Measurements from ENCODE around the gene HSFX1.

Gene HSFX1

DNA sequence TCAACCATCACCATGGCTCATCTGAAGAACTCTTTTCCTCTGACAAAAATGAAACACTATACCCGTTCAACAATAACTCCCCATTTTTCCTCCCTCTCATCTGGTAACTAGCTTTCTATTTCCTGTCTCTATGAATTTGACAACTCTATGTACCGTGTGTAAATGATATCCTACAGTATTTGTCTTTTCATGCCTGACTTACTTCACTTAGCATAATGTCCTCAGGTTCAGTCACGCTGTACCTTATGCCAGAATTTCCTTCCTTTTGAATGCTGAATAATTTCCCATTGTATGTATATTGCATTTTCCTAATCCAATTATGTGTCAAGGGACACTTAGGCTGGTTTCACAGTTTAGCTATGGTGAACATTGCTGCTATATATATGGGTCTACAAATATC lies 26.1 kb downstream of the HSFX1 start:
- TF ChIP-seq, protein P1, sequence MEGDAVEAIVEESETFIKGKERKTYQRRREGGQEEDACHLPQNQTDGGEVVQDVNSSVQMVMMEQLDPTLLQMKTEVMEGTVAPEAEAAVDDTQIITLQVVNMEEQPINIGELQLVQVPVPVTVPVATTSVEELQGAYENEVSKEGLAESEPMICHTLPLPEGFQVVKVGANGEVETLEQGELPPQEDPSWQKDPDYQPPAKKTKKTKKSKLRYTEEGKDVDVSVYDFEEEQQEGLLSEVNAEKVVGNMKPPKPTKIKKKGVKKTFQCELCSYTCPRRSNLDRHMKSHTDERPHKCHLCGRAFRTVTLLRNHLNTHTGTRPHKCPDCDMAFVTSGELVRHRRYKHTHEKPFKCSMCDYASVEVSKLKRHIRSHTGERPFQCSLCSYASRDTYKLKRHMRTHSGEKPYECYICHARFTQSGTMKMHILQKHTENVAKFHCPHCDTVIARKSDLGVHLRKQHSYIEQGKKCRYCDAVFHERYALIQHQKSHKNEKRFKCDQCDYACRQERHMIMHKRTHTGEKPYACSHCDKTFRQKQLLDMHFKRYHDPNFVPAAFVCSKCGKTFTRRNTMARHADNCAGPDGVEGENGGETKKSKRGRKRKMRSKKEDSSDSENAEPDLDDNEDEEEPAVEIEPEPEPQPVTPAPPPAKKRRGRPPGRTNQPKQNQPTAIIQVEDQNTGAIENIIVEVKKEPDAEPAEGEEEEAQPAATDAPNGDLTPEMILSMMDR (IDR thresholded peaks at IDR 0.05; ENCODE audit: insufficient read depth, low read length, missing control alignments), result no peak
- no peak overlapping the region for H3K4me3 ChIP-seq (ENCODE audit: low read depth, low read length)
- CTCF ChIA-PET, result no interaction called here
- POLR2A ChIA-PET, result no interaction called here
- no peak for DNase-seq (ENCODE audit: low read depth, low spot score)

- TF ChIP-seq, protein P1 (IDR thresholded peaks at IDR 0.05; ENCODE audit: insufficient read depth, low read length, missing control alignments), result no peak
- POLR2A ChIA-PET, result no interaction called here
- no peak for DNase-seq (ENCODE audit: low read depth, low spot score)
- CTCF ChIA-PET, result no interaction called here
- H3K4me3 ChIP-seq (ENCODE audit: low read depth, low read length), result no peak overlapping the region
These were observed 29.7 kb downstream of the HSFX1 start for GRCh38 chrX:149803458-149804062.

DNA sequence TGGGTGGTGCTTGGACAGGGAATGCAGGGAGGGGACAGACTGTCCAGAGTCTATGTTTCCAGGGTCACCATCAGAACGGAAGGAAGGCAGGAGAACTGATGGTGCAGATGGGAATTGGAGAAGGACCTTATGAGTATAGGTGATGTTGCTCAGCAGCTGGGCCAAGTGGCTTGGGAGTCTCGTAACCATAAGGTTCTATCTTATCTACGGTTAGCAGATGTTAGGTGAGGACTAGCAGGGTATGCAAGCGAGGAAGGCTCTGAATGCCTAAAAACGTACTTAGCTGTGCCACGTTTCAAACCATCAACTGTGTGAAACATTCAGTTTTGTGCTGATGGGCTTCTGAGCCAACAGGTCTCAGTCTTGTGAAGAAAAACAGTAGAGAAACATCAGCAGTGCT lies 30.2 kb downstream of the HSFX1 start:
- TF ChIP-seq, protein P1 (IDR thresholded peaks at IDR 0.05; ENCODE audit: insufficient read depth, low read length, missing control alignments), result no peak
- DNase-seq (ENCODE audit: low read depth, low spot score), result no peak
- POLR2A ChIA-PET, result no interaction called here
- CTCF ChIA-PET, result no interaction called here
- no peak overlapping the region for H3K4me3 ChIP-seq (ENCODE audit: low read depth, low read length)

DNA sequence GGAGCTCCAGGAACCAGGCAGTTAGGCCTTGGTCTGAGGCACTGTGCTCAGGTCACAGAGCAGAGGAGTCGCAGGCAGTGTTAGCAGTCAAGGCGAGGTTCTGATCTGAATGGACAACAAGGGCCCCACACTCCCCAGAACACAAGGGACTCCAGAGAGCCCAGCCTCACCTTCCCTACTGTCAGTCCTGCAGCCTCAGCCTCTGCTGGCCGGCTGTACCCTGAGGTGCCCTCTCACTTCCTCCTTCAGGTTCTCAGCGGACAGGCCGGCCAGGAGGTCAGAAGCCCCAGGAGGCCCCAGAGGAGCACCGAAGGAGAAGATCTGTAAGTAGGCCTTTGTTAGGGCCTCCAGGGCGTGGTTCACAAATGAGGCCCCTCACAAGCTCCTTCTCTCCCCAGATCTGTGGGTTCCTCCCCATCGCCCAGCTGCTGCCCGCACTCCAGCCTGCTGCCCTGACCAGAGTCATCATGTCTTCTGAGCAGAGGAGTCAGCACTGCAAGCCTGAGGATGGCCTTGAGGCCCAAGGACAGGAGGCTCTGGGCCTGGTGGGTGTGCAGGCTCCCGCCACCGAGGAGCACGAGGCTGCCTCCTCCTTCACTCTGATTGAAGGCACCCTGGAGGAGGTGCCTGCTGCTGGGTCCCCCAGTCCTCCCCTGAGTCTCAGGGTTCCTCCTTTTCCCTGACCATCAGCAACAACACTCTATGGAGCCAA lies 34.0 kb downstream of the HSFX1 start:
- TF ChIP-seq, protein P1 (IDR thresholded peaks at IDR 0.05; ENCODE audit: insufficient read depth, low read length, missing control alignments), result no peak
- no peak for DNase-seq (ENCODE audit: low read depth, low spot score)
- ChIA-PET CTCF (no interaction called here), POLR2A (no interaction called here)
- no peak overlapping the region for H3K4me3 ChIP-seq (ENCODE audit: low read depth, low read length)

GRCh38 chrX:149818652-149819051 lies 44.8 kb downstream of the HSFX1 start:
- ChIA-PET CTCF (no interaction called here), POLR2A (no interaction called here)
- TF ChIP-seq, protein P1 (IDR thresholded peaks at IDR 0.05; ENCODE audit: insufficient read depth, low read length, missing control alignments), result no peak
- no peak overlapping the region for H3K4me3 ChIP-seq (ENCODE audit: low read depth, low read length)
- no peak for DNase-seq (ENCODE audit: low read depth, low spot score)

- POLR2A ChIA-PET, result no interaction called here
- TF ChIP-seq, protein P1 (IDR thresholded peaks at IDR 0.05; ENCODE audit: insufficient read depth, low read length, missing control alignments), result no peak
- no peak overlapping the region for H3K4me3 ChIP-seq (ENCODE audit: low read depth, low read length)
- CTCF ChIA-PET, result no interaction called here
- DNase-seq (ENCODE audit: low read depth, low spot score), result no peak
These were observed 45.5 kb downstream of the HSFX1 start for GRCh38 chrX:149819371-149819770.

All from AG04449 (cell line).